HG02623 (cell line): ENCODE results near the gene CBLN1.
"Not testable (repeated sequence)": the region's sequence is repeated elsewhere in the genome, so short reads cannot be mapped to it uniquely, and the experiment has no call there.

Experiments
- ATAC-seq: cut with Tn5 transposase; IDR thresholded peaks from one replicate; pipeline ENCODE4 v1.9.1; 2021; ENCODE audit warnings: moderate library complexity; ENCODE audit not compliant: unreplicated experiment

CBLN1 gene

GRCh38 chr16:49277766-49278566 lies 3.7 kb downstream of the CBLN1 start:
- ATAC-seq, result no peak

GRCh38 chr16:49277386-49277742 lies 4.3 kb downstream of the CBLN1 start:
- ATAC-seq, result no peak

GRCh38 chr16:49276646-49277385 lies 4.8 kb downstream of the CBLN1 start:
- no peak for ATAC-seq

GRCh38 chr16:49275870-49276269 lies 5.8 kb downstream of the CBLN1 start:
- no peak for ATAC-seq

GRCh38 chr16:49275050-49275730 lies 6.4 kb downstream of the CBLN1 start:
- ATAC-seq, result no peak

- no peak for ATAC-seq
Measured at GRCh38 chr16:49274591-49274990, 7.0 kb downstream of the CBLN1 start.

GRCh38 chr16:49273771-49274170 lies 7.9 kb downstream of the CBLN1 start:
- ATAC-seq, result no peak

- ATAC-seq, result no peak
Measured at GRCh38 chr16:49271363-49271762, 10.3 kb downstream of the CBLN1 start.

GRCh38 chr16:49269201-49269600 lies 12.4 kb downstream of the CBLN1 start:
- no peak for ATAC-seq

GRCh38 chr16:49268667-49269066 lies 13.0 kb downstream of the CBLN1 start:
- ATAC-seq, result no peak

GRCh38 chr16:49262501-49262900 lies 19.1 kb downstream of the CBLN1 start:
- no peak for ATAC-seq

- ATAC-seq, result no peak
Measured at GRCh38 chr16:49261930-49262329, 19.7 kb downstream of the CBLN1 start.

- no peak for ATAC-seq
Measured at GRCh38 chr16:49260956-49261530, 20.6 kb downstream of the CBLN1 start.

GRCh38 chr16:49260253-49260652 lies 21.4 kb downstream of the CBLN1 start:
- ATAC-seq, result no peak

- ATAC-seq, result no peak
Measured at GRCh38 chr16:49259330-49259729, 22.3 kb downstream of the CBLN1 start.

- ATAC-seq, result no peak
Measured at GRCh38 chr16:49250689-49251088, 30.9 kb downstream of the CBLN1 start.

- ATAC-seq, result no peak
Measured at GRCh38 chr16:49248227-49248626, 33.4 kb downstream of the CBLN1 start.

GRCh38 chr16:49236216-49236615 lies 45.4 kb downstream of the CBLN1 start:
- ATAC-seq, result no peak

GRCh38 chr16:49228335-49228734 lies 53.3 kb downstream of the CBLN1 start:
- ATAC-seq, result not testable (repeated sequence)
